HG02678 (cell line): Measurements from ENCODE around the gene ABCD4.
A peak's percentile ranks its signal among the peaks of the same experiment; 100 is the strongest.
"Not testable (repeated sequence)": the region's sequence is repeated elsewhere in the genome, so short reads cannot be mapped to it uniquely, and the experiment has no call there.

ENCODE experiments used
- ATAC-seq: cut with Tn5 transposase; IDR thresholded peaks from one replicate; pipeline ENCODE4 v1.9.1; 2021; ENCODE audit warnings: mild to moderate bottlenecking, moderate library complexity; ENCODE audit not compliant: unreplicated experiment

The ABCD4 gene

GRCh38 chr14:74308695-74309094 is 6.0 kb upstream of the ABCD4 start:
- no peak for ATAC-seq

- peak; percentile 32 for ATAC-seq
Measured at GRCh38 chr14:74302152-74302628, 544 bp downstream of the ABCD4 start.

DNA sequence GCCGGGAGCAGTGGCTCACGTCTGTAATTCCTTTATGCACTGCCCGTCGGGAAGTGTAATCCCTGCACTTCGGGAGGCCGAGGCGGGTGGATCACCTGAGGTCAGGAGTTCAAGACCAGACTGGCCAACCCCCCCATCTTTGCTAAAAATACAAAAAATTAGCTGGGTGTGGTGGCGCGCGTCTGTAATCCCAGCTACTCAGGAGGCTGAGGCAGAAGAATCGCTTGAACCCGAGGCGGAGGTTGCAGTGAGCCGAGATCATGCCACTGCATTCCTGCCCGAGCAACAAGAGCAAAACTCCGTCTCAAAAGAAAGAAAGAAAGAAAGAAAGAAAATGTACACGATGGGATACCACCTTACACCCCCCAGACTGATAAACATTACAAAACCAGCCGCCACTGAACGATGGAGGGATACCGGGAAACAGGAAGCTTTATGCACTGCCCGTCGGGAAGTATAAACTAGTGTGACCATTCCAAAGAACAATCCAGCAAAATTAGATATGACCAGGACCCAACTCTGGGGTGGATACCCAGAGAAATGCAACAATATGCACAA is 1.1 kb downstream of the ABCD4 start:
- no peak for ATAC-seq

- ATAC-seq = no peak
Measured at GRCh38 chr14:74299061-74299545, 3.6 kb downstream of the ABCD4 start.

- ATAC-seq = no peak
Measured at GRCh38 chr14:74297986-74298385, 4.7 kb downstream of the ABCD4 start.

- ATAC-seq = no peak
Measured at GRCh38 chr14:74296037-74296467, 6.7 kb downstream of the ABCD4 start.

DNA sequence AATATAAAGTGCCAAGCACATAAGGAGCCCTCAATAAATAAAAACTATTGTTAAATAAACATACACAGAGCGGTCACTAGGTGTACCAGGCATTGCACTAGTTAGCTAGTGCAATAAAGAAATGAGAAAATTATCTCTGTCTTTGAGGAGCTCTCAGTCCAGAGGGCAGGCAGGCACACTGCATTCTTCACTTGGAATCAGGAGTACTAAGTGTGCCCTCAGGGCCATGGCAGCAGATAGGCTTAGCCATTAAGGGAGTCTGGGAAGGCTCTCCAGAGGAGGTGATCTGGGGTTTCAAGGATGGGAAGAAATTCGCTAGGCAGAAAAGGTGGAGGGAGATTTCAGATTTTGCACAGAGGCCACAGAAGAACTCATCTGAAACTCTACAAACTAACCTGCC is 9.1 kb downstream of the ABCD4 start:
- no peak for ATAC-seq

DNA sequence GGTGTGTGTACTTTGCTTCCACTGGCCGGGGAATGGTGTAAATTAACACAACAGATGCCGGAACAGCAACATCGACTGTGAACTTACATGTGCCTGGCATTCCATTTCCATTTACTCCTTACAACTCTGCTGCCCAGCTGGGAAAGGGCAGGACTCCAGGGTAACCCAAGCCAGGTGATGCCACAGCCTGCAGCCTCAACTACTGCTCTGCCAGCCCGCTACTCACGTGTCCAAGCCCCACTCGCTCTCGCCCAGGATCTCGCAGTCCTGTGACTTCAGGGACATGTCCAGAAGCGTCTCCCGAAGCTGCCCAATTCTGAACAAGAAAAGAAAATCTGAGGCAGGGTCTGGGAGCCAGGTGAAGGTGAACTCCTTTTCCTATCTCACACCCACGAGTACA is 10.7 kb downstream of the ABCD4 start:
- no peak for ATAC-seq

GRCh38 chr14:74290415-74290814 is 12.3 kb downstream of the ABCD4 start:
- ATAC-seq = no peak

GRCh38 chr14:74289801-74290200 is 12.9 kb downstream of the ABCD4 start:
- ATAC-seq = no peak

- ATAC-seq = no peak
Measured at GRCh38 chr14:74286736-74287135, 16.0 kb downstream of the ABCD4 start.

DNA sequence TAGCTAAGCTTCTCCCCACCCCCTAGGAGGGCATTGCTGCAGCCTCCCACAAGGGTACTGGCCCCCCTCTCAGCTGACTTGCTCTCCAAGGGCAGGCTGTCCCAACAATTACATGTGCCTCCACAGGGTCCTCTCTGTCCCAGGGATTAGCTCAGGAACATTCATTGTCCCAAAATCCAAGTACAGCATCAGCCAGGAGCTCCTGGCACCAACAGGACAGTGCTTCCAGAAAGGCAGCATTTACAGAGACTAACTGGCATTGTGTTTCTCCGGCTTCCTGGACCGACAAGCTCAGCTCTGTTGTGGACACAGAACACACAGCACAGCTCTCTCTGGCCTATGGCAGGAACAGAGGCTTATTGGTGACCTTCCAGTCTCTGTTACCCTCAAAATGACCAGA is 21.7 kb downstream of the ABCD4 start:
- ATAC-seq = no peak

GRCh38 chr14:74278080-74278479 is 24.7 kb downstream of the ABCD4 start:
- ATAC-seq = no peak

DNA sequence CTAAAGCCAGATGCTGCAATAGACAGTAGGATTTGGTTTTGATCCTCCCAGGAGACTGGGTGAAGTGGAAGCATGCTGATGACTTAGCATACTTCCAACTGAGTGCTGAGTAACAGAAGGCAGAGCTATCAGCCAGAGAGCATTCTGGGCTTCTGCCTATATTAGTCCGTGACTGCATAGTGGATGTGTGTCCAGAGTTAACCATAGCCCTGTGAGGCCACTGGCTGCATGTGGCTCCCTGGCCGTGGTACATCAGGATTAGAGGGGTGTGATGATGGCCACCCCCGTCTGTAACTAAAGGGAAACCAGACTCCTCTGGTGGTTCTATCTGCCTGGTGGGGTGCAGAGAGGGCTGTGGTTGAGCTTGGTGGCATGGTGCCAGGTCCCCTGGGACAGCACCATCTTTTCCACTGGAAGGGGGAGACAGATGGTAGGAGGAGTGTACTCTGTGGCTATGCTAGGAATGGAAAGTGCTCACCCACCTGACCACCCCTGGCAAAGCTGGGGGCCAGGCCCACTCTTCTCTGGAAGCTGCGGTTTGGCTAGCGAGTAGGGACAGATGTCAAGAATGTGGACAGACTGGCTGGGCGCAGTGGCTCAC is 27.4 kb downstream of the ABCD4 start:
- ATAC-seq = no peak

- ATAC-seq = no peak
Measured at GRCh38 chr14:74271365-74271764, 31.4 kb downstream of the ABCD4 start.

DNA sequence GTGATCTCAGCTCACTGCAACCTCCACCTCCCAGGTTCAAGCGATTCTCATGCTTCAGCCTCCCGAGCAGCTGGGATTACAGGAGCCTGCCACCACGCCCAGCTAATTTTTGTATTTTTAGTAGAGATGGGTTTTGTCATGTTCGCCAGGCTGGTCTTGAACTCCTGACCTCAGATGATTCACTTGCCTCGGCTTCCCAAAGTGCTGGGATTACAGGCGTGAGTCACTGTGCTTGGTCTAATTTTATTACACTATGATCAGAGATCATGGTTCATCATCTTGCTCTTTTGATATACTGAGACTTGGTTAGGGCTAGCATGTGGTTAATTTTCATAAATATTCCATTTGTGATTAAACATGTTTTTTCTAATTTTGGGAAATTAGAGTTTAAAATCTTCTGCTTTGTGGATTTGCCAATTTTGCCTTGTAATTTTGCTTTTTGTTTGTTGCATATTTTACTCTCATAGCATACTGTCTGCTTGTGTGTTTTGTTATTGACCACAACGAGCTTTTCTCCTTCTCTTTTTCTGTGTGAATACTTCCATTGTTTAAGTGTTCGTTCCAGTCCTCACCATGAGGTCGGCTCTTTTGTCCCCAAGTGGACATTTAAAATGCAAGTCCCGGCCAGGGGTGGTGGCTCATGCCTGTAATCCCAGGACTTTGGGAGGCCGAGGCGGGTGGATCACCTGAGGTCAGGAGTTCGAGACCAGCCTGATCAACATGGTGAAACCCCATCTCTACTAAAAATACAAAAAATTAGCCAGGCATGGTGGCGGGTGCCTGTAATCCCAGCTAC is 32.2 kb downstream of the ABCD4 start:
- ATAC-seq = not testable (repeated sequence)

DNA sequence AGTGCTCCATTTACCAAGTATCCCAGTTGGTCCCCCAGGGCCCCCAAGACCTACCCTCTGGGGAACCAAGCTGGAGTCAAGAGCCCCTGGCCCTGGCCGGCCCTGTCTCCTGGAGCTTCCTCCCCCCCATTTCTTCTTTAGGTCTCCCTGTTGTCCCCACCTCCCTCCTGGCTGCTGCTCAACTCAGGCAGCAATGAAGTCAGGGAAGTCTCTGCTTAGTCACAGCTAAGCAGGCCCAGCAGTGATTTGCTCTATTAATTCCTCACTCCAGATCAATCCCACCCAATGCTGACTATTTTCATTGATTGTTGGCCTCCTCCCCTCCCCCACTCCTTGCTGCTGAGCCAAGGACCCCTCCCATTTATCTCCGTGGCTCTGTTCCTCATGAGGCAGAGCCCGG is 35.1 kb downstream of the ABCD4 start:
- no peak for ATAC-seq

GRCh38 chr14:74265301-74265965 is 37.3 kb downstream of the ABCD4 start:
- no peak for ATAC-seq

- ATAC-seq = no peak
Measured at GRCh38 chr14:74263921-74264320, 38.8 kb downstream of the ABCD4 start.

DNA sequence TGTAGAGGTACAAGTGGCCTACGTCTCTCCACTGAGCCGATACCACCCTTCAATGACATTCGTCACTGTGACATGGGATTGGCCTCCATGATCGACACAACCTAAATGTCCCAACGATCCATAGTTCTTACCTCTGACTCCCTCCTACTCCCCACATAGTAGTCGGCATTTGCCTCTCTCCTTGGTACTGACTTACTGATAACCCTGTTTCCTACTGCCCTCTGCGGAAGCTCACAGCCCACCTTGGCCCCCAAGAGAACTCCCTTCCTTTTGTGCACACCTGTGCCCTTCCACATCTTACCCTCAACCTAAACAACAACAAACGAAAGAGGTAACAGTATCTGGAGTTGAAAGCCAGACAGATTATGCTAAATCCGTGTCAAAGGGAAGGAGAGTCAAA is 39.6 kb downstream of the ABCD4 start:
- ATAC-seq = no peak

GRCh38 chr14:74262076-74262475 is 40.7 kb downstream of the ABCD4 start:
- no peak for ATAC-seq
